Fibroblast of skin of scalp (primary cell): ENCODE measurements around the gene IFITM1.
"Not testable (repeated sequence)": the region's sequence is repeated elsewhere in the genome, so short reads cannot be mapped to it uniquely, and the experiment has no call there.

ENCODE experiments used
- DNase-seq: peaks from one replicate; pipeline ENCODE4 v3.0.0-alpha.2; 2013

IFITM1 gene

DNA sequence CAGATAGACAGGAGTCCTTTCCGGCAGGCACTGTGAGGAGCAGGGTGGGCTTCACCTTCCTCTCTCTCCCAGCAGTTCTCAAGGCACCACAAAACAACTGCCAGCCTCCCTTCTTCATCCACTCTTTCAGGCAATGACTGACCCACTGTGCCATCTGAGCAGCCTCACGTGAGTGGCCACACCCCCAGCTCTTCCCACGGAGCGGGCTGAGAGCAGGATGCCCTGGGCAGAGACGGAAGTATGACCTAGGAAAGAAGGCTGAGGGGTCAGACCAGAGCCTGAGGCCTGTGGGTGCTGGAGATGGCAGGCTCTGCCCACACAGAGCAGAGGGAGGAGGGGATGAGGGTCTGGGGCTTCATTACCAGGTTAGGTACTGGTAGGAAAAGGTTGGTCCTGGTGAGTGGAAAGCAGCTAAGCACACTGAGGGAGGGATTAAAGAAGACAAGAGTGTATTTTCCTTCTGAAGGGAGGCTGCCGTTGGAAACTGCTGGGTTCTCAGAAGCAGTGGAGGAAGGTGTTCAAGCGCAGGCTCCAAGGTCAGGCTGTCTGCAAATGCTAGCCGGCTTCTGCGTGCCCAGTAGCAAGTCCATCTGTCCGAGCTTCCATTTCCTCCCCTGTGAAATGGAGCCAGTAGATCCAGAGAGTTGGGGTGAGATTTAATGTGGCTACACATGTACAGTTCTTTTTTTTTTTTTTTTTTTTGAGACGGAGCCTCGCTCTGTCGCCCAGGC is 31.0 kb upstream of the IFITM1 start:
- no peak for DNase-seq

DNA sequence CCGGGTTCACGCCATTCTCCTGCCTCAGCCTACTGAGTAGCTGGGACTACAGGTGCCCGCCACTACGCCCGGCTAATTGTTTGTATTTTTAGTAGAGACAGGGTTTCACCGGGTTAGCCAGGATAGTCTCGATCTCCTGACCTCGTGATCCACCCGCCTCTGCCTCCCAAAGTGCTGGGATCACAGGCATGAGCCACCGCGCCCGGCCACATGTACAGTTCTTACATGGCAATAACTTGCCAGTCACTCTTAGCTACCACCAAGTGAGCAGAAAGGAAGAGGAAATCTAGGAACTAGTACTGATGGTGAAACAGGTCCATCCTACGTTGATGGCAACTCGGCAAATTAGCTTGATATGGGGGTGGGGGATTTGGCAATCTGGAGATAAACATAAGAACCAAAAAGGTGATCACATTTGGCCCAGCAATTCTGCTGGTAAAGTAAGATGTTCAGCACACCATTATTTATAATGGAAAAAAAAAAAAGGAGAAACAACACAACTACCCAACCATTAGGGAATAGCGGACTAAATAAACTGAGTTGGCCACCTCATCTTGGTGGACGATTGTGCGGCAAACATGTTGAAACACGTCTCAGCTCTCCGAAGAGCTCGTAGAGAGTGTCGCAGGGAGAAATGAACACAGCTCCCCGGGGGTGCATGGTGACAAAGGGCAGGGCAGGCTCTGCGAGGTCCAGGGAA is 30.3 kb upstream of the IFITM1 start:
- no peak for DNase-seq

DNA sequence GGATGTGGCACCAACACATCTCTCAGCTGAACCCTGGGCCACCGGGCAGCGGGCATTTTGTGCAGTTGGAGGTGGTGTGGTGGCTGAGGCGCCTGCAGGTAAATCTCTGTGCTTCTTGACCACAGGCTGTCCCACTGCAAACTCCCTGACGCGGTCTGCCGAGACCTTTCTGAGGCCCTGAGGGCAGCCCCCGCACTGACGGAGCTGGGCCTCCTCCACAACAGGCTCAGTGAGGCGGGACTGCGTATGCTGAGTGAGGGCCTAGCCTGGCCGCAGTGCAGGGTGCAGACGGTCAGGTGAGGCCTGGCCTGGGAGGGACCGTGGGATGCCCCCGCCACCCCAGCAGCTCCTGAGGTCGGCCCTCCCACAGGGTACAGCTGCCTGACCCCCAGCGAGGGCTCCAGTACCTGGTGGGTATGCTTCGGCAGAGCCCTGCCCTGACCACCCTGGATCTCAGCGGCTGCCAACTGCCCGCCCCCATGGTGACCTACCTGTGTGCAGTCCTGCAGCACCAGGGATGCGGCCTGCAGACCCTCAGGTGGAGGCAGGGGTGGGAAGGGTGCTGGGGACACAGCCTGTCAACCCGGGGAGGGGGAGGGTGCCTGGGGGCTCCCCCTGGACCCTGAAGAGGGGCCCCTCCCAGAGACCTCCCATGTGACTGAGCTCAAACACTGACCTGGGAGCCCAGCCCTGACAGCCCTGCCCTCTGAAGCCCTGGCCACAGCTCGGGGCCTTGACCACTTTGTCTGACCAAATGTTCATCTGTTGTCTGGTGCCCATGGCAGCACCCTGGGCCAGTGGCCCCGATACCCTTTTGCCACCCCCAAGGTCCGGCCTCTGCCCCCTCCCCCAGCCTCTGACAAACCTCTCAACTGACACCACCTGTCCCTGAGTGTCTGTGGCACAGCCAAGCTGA is 29.5 kb upstream of the IFITM1 start:
- no peak for DNase-seq

DNA sequence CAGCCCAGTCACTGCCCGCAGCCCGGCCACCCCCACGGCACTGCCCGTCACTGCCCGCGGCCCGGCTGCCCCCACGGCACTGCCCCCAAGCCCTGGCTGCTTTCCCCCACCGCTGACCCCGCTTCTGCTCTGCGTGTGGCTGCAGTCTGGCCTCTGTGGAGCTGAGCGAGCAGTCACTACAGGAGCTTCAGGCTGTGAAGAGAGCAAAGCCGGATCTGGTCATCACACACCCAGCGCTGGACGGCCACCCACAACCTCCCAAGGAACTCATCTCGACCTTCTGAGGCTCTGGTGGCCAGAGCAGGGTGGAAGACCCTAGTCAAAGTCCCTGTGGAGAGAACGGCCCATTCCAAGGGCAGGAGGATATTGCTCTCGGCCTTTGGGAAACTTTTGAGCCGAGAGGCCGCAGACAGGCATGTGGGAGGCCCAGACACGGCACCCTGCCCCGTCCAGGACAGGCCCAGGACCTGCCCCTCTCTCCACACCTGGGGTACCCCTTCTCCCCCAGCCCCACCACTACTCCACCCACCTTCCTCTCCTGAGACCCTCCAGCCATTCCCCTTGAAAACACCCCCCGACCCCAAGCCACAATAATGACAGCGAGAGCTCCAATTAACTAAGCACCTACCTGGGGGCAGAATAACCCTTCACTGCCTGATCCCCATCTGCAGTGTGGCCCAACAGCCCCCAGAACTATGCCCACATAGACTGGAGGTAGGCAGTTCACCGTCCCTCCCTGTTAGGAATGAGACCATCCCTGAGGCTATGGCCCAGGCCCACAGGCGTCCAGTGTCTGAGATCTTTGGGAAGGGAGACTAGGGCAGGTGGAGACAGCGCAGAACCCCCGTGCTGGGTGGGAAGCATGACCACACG is 28.6 kb upstream of the IFITM1 start:
- no peak for DNase-seq

DNA sequence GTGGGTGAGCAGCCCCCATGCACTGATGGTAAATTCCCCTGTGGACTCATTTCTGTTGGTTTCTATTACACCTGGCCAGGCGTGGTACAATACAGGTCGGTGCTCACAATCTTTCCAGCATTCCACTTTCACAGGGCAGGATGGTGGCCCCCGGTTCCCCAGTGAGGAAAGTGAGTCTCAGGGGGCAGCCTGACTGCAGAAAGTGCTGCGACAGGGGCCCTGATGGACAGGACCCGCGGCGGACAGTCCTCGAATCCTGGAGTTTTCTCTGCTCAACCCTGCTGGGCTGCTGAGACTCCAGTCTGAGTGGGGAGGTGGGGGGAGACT is 28.0 kb upstream of the IFITM1 start:
- no peak for DNase-seq

DNA sequence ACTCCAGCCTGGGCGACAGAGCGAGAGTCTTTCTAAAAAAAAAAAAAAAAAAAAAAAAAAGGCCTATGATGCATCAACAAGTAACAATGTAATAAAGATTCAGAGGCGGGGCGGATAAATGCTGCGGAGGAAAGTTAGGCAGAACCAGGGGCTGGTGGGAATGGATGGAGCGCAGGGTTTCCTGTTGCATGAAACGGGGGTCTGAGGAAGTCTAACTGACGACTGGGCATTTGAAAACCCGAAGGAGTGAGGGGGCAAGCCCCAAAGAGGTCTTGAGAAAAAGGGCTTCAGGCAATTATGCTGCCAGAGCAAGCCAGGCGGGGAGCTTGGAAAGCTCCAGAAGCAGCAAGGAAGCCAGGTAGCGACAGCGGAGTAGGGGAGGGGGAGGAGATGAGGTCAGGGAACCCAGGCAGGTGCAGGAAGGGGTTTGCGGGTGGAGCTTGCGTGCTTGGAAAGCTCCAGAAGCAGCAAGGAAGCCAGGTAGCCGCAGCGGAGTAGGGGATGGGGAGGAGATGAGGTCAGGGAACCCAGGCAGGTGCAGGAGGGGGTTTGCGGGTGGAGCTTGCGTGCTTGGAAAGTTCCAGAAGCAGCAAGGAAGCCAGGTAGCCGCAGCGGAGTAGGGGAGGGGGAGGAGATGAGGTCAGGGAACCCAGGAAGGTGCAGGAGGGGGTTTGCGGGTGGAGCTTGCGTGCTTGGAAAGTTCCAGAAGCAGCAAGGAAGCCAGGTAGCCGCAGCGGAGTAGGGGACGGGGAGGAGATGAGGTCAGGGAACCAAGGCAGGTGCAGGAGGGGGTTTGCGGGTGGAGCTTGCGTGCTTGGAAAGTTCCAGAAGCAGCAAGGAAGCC is 26.6 kb upstream of the IFITM1 start:
- not testable (repeated sequence) for DNase-seq

DNA sequence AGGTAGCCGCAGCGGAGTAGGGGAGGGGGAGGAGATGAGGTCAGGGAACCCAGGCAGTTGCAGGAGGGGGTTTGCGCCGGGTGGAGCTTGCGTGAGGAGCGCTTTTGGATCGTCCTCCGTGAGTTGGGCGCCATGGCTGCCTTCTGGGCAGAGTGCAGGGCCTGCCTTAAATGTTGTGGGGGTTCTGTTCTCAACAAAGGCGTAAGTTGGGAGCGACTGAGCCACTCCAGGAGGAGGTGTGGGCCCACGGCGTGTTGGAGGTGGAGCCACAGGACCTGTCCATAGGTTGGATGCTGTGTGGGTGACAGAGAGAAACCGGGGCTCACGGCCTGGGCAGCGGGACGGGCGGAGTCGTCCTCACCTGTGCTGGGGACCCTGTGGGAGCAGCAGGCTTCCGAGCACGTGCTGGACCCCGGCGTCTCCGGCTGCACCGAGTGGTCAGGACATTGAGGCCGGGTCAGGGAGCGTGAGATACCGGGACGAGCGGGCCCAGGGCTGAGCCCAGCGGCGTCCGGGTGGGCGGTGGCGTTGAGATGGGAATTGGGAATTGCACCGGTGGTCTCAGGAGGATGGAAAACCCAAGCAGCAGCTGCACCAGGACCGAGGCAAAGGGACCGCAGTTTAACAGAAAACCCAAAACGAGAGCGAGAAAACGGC is 25.9 kb upstream of the IFITM1 start:
- no peak for DNase-seq

DNA sequence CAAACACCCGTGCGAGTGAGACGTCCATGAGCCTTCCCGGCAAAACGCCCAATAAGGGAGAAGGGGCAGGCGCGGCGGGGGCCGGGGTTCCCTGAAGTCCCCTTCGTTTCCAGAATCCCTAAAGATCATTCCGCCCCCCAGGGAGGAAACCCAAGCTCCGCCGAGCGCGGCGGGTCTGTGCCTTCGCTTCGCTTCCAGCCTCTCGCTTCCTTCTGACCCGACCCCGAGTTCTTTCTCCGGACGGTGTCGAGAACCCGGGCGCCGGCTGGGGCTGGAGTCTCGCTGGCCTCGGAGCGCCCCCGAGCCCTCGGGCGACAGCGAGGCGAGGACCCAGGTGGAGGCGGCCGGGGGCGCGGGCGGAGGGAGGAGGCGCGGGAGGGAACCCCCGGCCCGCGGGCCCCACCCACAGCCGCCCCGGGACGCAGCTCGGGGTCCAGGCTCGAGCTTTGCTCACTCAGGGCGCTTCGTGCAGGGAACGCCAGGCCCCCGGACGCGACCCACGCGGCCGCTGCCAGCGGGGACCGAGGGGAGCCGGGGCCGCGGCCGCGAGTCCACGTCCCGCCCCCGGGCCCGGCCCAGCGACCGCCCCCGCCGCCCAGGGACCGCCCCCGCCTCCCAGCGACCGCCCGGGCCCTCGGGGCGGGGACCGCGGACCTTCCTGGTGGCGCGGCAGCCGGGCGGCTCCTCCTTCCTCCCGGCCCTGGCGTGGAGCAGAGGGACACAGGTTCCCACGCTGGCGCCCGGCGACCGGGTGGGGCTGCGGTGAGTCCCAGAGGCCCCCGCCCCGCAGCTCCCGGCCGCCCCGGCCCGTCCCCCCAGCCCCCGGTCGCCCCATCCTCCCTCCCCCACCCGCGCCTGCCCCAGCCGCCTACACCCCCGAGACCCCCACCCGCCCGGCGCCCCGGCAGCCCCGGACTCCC is 25.1 kb upstream of the IFITM1 start, which contains the start of gene PGGHG:
Gene PGGHG (plus strand): TSS at position 649 of the 920 bp plus-strand sequence. CDS start 691 bp downstream, outside the sequence.
- DNase-seq: peak; percentile 64

DNA sequence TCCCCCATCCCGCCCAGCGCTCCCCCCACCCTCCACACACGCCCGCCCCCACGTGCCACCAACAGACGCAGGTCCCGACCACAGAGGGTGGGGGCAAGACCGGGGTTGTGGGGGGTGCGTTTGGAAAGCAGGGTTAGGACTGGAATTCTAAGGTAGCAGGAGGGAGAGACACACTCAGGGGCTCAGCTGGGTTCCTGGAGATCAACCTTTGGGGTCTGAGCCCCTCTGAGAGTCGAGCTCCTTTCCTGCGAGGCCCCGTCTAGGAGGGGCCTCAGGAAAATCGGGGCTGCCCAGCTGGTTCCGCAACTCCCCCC is 24.5 kb upstream of the IFITM1 start:
- no peak for DNase-seq

DNA sequence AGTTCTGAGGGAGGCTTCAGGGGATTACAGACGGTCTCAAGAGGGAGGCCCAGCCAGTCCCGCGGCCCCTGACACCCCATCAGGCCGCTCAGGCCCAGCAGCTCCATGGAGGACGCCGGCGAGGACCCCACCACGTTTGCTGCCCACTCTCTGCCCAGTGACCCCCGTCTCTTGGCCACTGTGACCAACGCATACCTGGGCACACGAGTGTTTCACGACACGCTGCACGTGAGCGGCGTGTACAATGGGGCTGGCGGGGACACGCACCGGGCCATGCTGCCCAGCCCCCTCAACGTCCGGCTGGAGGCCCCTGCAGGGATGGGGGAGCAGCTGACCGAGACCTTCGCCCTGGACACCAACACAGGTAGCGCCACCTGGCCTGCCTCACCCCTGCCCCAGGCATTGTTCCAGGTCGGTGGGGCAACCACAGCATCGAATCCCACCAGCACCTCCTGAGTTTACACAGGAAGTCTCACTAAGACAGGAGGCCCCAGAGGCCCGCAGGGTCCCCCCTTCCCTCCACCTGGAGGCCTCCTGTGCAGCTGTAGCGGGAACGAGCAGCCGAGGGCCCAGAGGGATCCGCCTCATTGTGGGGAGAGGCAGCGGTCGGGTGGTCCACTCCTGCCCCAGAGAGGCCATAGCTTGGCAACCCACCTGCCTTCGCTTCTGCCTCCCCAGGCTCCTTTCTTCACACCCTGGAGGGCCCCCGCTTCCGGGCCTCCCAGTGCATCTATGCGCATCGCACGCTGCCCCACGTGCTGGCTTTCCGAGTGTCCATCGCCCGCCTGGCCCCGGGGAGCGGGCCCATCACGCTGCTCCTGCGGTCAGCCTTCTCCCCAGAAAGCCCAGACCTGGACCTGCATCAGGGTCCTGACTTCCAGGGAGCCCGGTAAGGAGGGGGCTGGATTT is 23.9 kb upstream of the IFITM1 start:
- DNase-seq: no peak

DNA sequence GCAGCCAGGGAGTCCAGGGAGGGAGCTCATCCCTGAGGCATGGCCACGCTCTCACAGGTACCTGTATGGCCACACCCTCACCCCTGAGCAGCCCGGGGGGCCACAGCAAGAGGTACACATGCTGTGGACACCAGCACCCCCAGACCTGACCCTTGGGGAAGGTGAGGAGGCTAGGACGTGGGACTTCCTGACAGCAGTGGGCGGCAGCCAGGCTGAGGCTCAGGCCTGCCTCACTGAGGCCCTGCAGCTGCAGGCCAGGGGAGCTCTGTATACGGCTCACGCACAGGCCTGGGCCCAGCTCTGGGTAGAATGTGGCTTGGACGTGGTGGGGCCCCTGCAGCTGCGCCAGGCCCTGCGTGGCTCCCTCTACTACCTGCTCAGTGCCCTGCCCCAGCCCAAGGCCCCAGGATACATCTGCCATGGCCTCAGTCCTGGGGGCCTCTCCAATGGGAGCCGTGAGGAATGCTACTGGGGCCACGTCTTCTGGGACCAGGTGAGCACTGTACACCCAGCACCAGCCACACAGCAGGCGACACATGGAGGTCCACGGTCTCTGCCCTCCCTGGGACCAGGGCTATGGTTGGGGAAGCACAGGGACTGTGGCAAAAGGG is 23.1 kb upstream of the IFITM1 start:
- no peak for DNase-seq

DNA sequence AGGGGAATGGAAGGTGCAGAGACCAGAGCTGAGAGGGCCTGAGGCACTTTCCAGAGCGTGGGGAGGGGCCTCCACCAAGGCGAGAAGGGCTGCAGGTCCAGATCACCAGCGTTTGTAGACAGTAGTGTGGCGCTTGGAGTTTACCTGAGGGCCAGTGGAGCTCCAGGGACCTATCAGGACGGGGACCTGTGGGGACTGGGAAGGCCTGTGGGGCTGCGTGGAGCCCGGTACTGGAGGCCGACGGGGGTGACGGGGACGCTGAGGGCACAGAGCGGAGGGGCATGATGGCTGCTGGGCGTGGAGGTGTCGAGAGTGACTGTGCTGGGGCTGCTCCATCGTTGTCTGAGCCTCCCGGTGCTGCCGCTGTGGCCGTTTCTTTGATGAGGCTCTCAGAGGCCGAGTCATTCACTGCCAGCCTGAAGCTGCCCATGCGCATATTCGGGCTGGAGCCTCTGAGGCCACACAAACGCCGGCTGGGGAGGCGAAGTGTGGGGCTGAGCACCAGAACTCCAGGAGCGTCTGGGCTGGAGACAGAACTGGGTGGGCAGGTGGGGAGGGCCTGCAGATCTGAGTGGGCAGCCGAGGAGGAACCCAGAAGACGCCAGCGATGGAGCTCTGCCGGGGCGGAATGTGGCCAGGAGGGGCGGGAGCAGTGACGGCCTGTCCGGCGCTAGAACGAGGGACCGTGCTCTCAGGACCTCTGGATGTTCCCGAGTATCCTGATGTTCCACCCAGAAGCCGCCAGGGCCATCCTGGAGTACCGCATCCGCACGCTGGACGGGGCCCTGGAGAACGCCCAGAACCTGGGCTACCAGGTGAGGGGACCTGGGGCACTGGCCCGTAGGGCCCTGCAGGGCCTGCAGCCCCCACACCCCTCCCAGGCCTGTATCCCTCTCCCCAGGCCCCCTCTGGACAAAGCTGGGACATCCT is 22.3 kb upstream of the IFITM1 start:
- DNase-seq: no peak

DNA sequence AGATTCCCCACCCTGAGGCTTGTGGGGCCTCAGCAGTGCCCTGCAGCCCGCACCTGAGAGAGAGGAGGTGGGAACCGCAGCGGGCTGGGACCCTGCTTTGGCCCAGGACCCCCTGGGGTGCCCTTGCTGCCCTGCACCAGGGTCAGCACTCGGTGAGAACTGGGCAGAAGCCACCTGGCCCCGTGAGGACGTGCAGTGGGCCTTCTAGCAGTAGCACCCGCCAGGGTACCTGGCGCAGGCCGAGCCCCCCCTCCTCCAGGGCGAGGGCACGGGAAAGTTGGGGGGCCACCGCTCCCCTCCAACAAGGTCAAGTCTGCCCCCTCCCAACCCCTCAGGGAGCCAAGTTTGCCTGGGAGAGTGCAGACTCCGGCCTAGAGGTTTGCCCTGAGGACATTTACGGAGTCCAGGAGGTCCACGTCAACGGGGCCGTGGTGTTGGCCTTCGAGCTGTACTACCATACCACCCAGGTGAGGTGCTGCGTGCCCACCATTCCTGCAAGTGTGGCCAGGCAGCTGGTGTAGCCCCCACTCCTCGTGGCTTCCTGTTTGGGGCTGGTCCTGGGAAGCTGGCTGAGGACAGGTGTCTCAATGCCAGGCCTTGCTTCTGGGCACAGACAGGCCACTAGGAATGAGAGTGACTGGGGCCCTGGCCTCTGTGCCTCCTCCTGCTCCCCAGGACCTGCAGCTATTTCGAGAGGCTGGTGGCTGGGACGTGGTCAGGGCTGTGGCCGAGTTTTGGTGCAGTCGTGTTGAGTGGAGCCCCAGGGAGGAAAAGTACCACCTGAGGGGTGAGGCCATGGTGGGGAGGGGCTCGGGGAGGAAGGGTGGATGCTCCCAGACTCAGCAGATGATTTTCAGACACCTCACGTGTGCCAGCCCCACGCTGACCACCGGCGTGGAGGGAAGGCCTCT is 21.4 kb upstream of the IFITM1 start:
- DNase-seq: no peak

DNA sequence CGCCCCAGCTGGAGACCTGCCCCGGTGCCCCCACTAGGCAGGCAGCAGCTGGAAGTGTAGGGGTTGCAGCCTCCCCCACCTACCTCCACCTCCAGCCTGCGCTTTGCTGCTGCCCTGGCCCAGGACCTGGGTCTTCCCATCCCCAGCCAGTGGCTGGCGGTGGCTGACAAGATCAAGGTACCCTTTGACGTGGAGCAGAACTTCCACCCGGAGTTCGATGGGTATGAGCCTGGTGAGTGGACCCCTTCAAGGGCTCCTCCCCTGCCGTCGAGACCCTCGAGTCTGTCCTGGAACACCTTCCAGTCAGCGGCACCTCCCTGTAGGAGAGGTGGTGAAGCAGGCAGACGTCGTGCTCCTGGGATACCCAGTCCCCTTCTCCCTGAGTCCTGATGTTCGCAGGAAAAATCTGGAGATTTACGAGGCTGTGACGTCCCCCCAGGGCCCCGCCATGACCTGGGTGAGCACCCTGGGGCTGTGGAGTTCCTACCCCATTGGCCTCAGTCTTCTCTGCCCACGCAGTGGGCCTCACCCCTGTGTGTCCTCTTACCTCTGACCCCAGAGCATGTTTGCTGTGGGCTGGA is 20.5 kb upstream of the IFITM1 start:
- no peak for DNase-seq

DNA sequence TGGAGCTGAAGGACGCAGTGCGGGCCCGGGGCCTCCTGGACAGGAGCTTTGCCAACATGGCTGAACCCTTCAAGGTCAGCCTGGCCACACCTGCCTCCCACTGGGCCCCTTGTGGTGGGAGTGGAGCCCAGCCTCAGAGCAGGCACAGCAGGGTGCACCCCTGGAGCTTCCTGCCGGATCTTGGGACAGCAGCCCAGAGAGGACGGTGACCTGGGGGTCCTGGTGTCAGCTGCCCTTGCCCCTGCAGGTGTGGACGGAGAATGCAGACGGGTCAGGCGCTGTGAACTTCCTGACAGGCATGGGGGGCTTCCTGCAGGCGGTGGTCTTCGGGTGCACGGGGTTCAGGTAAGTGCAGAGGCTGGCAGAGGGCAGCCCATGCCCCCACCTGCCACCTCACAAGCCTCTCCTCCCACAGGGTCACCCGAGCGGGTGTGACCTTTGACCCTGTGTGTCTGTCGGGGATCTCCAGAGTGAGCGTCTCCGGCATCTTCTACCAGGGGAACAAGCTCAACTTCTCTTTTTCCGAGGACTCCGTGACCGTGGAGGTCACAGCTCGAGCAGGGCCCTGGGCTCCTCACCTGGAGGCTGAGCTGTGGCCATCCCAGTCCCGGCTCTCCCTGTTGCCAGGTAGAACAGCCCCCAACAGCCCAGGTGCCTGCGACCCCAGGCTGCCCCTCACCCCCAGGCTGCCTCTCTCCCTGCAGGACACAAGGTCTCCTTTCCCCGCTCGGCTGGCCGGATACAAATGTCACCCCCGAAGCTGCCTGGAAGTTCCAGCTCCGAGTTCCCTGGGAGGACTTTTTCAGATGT is 19.8 kb upstream of the IFITM1 start:
- DNase-seq: no peak
